ENCODE results near the gene ACTG1.

The ACTG1 gene

DNA sequence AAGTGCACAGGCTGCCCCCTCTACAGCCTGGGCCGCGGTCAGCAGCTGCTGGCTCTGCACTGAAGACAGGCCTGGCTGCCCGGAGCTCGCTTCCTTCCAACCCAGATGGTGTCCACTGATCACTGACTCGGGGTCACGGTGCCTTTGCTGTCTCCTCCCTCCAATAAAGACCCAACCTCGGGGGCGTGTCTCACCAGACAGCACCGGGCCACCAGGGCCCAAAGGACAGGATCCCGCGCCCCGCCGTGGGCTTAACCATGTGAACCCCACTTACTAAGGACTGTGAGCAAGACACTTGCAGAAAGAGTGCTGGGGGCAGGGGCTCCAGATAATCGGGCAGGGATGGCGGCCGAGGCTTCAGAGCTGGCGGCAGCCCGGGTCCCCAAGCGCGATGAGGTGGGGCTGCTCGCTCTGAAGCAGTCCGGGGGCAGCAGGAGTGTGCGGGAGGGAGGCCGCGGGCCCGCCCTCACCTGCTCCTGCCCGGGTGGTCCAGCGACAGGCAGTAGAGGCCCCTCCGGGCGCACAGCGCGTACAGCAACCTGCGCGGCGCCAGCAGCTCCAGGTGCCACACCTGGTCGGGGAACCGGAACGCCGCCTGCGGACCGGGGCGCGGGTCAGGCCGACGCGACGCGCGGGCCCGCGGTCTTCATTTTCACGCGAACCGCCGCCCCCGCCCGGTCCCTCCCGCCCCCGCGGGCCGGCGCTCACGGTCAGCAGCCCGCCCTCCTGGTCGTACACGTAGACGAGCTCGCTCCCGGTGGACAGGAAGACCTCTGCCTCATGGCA is 39.1 kb upstream of the ACTG1 start:
- peak overlapping the region; percentile 51 for H3K27ac ChIP-seq
- in situ Hi-C loops (cut with HindIII; ENCODE audit: low pct_ligation_motif_present, low sequenced_read_pairs), result no loop called here
- TF ChIP-seq, protein P1, sequence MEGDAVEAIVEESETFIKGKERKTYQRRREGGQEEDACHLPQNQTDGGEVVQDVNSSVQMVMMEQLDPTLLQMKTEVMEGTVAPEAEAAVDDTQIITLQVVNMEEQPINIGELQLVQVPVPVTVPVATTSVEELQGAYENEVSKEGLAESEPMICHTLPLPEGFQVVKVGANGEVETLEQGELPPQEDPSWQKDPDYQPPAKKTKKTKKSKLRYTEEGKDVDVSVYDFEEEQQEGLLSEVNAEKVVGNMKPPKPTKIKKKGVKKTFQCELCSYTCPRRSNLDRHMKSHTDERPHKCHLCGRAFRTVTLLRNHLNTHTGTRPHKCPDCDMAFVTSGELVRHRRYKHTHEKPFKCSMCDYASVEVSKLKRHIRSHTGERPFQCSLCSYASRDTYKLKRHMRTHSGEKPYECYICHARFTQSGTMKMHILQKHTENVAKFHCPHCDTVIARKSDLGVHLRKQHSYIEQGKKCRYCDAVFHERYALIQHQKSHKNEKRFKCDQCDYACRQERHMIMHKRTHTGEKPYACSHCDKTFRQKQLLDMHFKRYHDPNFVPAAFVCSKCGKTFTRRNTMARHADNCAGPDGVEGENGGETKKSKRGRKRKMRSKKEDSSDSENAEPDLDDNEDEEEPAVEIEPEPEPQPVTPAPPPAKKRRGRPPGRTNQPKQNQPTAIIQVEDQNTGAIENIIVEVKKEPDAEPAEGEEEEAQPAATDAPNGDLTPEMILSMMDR (IDR thresholded peaks at IDR 0.05; ENCODE audit: low read depth, low read length, missing control alignments), result peak; percentile 5
- H3K36me3 ChIP-seq (replicated peaks), result peaks cover 29% of the 10 kb centered on the region
- no peaks in the 10 kb centered on the region for H3K27me3 ChIP-seq (replicated peaks)
- peak overlapping the region; percentile 88 for H3K4me3 ChIP-seq (ENCODE audit: low read depth, low read length)
- DNase-seq, result no peak

DNA sequence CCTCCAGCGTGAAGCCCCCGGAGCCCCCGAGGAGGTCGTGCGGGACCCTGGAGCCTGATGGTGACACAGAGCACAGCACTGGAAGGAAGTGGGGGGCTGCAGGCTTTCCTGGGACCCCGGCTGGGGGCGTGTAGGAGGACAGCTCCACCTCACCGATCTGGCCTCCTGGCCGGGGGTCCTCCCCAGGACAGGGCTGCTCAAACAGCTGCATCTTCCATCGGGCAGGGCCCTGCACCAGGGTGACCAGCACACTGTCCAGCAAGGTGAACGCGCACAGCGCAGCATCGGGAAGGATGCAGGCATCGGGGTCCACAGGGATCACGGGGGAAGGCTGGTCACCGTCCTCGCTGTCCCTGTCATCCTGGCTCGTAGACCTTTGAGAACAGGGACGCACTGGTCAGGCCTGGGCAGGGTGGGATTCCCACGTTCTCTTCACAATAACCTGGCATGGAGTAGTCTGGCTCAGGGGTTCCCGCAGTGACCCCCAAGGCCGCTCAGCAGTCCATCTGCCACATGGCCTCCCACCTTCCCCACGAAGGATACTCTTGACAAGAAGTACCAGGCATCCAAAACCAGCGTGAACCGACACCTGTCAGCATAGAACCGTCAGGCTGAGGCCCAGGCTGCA is 38.3 kb upstream of the ACTG1 start:
- no peaks in the 10 kb centered on the region for H3K27me3 ChIP-seq (replicated peaks)
- TF ChIP-seq, protein P1 (IDR thresholded peaks at IDR 0.05; ENCODE audit: low read depth, low read length, missing control alignments), result no peak
- H3K36me3 ChIP-seq (replicated peaks), result peaks cover 29% of the 10 kb centered on the region
- peak overlapping the region; percentile 88 for H3K4me3 ChIP-seq (ENCODE audit: low read depth, low read length)
- DNase-seq, result no peak
- no peak overlapping the region for H3K27ac ChIP-seq
- in situ Hi-C loops (cut with HindIII; ENCODE audit: low pct_ligation_motif_present, low sequenced_read_pairs), result no loop called here

DNA sequence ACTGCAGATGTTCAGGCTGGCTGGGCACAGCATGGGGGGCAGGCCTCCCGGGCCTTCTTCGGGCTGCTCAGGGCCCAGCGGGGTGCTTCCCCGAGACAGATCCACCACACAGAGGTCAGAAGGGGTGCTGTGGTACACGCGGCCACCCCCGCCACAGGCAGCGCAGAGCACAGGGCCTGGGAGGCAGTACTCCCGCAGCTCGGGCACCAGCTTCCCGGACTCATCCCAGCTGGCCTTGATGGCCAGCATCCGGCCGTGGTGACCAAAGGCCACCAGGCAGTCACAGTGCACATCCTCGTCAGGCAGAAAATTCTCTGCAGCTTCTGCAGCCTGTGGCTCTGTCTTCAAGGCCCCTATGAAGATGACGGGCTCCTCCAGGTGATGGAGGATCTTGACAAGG is 37.7 kb upstream of the ACTG1 start:
- TF ChIP-seq, protein P1 (IDR thresholded peaks at IDR 0.05; ENCODE audit: low read depth, low read length, missing control alignments), result no peak
- Histone ChIP-seq H3K36me3 (replicated peaks) (peaks cover 35% of the 10 kb centered on the region), H3K27me3 (replicated peaks) (no peaks in the 10 kb centered on the region), H3K27ac (no peak overlapping the region), H3K4me3 (ENCODE audit: low read depth, low read length) (no peak overlapping the region)
- DNase-seq, result no peak
- in situ Hi-C loops (cut with HindIII; ENCODE audit: low pct_ligation_motif_present, low sequenced_read_pairs), result no loop called here

DNA sequence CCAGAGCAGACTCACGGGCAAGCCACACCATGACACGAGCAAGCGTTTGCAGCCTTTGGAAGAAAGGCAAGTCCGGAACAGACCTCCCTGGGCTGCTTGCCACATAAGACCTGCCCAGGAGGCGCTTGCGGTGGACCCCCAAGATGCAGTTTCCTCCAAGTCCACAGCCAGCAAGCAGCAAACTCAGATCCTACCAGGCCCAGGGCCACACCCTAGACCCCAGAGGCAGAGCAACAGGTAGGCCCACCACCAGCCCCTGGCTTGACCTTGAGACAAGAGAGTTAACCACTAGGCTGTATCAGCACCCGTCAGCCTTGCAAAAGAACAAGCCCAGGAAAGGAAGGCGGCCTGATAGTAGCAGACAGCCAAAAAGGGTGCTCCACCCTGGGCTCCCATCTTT is 37.2 kb upstream of the ACTG1 start:
- in situ Hi-C loops (cut with HindIII; ENCODE audit: low pct_ligation_motif_present, low sequenced_read_pairs), result no loop called here
- no peak overlapping the region for H3K27ac ChIP-seq
- no peak overlapping the region for H3K4me3 ChIP-seq (ENCODE audit: low read depth, low read length)
- H3K36me3 ChIP-seq (replicated peaks), result peaks cover 40% of the 10 kb centered on the region
- H3K27me3 ChIP-seq (replicated peaks), result no peaks in the 10 kb centered on the region
- DNase-seq, result no peak
- TF ChIP-seq, protein P1 (IDR thresholded peaks at IDR 0.05; ENCODE audit: low read depth, low read length, missing control alignments), result no peak

DNA sequence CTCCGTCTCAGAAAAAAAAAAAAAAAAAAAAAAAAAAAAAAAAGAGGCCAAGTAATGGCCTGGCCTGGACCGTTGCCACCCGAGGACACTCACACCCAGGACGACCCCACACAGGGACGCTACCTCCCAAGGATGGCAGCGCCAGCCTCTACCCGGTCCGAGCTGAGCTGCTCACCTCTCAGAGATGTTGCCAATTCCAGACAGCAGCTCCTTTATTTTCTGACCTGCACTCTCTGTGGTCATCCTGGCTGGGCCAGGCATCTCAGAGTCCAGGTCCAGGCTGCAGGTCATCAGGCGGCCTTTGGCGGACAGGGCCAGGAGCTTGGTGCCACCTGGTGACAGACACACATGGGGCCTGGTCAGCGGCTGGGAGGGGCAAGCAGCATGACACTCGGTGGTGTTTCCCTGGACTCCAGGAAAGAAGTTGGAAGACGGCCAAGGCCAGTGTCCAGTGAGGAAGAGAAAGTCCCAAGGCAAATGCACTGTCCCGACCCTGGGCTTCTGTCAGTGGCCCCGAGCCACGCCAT is 36.5 kb upstream of the ACTG1 start:
- peaks cover 47% of the 10 kb centered on the region for H3K36me3 ChIP-seq (replicated peaks)
- no peak overlapping the region for H3K4me3 ChIP-seq (ENCODE audit: low read depth, low read length)

More for the DNA sequence above, 36.5 kb upstream of the ACTG1 start:
- DNase-seq, result no peak
- Histone ChIP-seq H3K27me3 (replicated peaks) (no peaks in the 10 kb centered on the region), H3K27ac (no peak overlapping the region)
- in situ Hi-C loops (cut with HindIII; ENCODE audit: low pct_ligation_motif_present, low sequenced_read_pairs), result no loop called here
- TF ChIP-seq, protein P1 (IDR thresholded peaks at IDR 0.05; ENCODE audit: low read depth, low read length, missing control alignments), result no peak
